HepG2 (cell line): ENCODE data around the gene CHRNA5. TPM values are rescaled to one million over a fixed set of nuclear protein-coding genes. Genes with fewer than 3 reads are reported as not detected.

Experiments used
- ATAC-seq: fragments of 200-7000 bp; cut with Tn5 transposase; 3 replicates; pipeline ENCODE4 v1.9.1; 2020; ENCODE audit warnings: mild to moderate bottlenecking, moderate library complexity
- BruUV-seq: library from RNA; stranded (reverse); fragments of 400-500 nt; replicated peaks from 2 replicates; lab custom pipeline; 2021; lab: Mats Ljungman, UMichigan
- CTCF ChIA-PET: fragments of 300-600 bp; formaldehyde crosslinking; extraction: SDS; loops from one replicate; lab custom pipeline; 2021; ENCODE audit warnings: low total read pairs, inconsistent platforms, low intra/inter-chr PET ratio; lab: Yijun Ruan, JAX
- POLR2A ChIA-PET: fragments of 350-600 bp; sonication (Branson Sonifier 250); formaldehyde crosslinking; loops from one replicate; lab custom pipeline; 2020; ENCODE audit warnings: antibody characterized with exemption, inconsistent platforms; lab: Yijun Ruan, JAX
- DNase-seq: peaks from one replicate; pipeline ENCODE4 v3.0.0-alpha.2; 2015; ENCODE audit warnings: low spot score
- FAIRE-seq: peaks from 3 replicates; lab custom pipeline; 2011; peaks lifted over from hg19 to GRCh38; lab: Jason Lieb, UNC
- H2AFZ ChIP-seq: one replicate; pipeline ENCODE4 v1.6.1; 2011; ENCODE audit warnings: low read length, inconsistent platforms
- H3K27ac ChIP-seq: fragments of 300-600 bp; 3 replicates; pipeline ENCODE4 v1.8.0; 2011; ENCODE audit warnings: mixed run types, mild to moderate bottlenecking, mixed read lengths, low read length, inconsistent platforms; ENCODE audit not compliant: insufficient read depth; ENCODE audit errors: extremely low read length
- H3K27me3 ChIP-seq, 2 experiments: fragments of 200-600 bp in 1 of 2; 2 replicates in 1 of 2; 3 replicates in 1 of 2; pipeline versions ENCODE4 v1.6.0 to v1.8.0; 2011; ENCODE audit warnings: low read length in 2 of 2, mild to moderate bottlenecking in 2 of 2, moderate library complexity in 2 of 2, inconsistent platforms in 1 of 2; ENCODE audit not compliant: insufficient read depth in 2 of 2, control insufficient read depth in 1 of 2
- H3K36me3 ChIP-seq, 2 experiments: fragments of 200-600 bp in 1 of 2; replicated peaks in 1 of 2; 2 replicates in 1 of 2; 3 replicates in 1 of 2; pipeline versions ENCODE4 v1.5.1 to v1.8.0; 2011; ENCODE audit warnings: low read length in 2 of 2, inconsistent platforms in 1 of 2; ENCODE audit not compliant: insufficient read depth in 2 of 2, control insufficient read depth in 1 of 2
- H3K4me1 ChIP-seq: 2 replicates; pipeline ENCODE4 v1.5.1; 2012; ENCODE audit warnings: low read length, inconsistent platforms; ENCODE audit not compliant: insufficient read depth
- H3K4me2 ChIP-seq: 2 replicates; pipeline ENCODE4 v1.6.0; 2011; ENCODE audit warnings: low read depth, low read length, inconsistent platforms
- H3K4me3 ChIP-seq, 3 experiments: fragments of 200-600 bp in 1 of 3; sonication (generic), shearing (Covaris generic) in 1 of 3; replicated peaks in 1 of 3; 2 replicates each; pipeline ENCODE4 v1.5.1; 2011 to 2016; ENCODE audit warnings: low read length in 3 of 3, inconsistent platforms in 2 of 3, low read depth in 2 of 3, mild to moderate bottlenecking in 2 of 3, control low read depth in 1 of 3, mixed read lengths in 1 of 3; ENCODE audit not compliant: insufficient read depth in 1 of 3
- H3K79me2 ChIP-seq: one replicate; pipeline ENCODE4 v1.6.1; 2011; ENCODE audit warnings: low read length, inconsistent platforms; ENCODE audit not compliant: insufficient read depth
- H3K9ac ChIP-seq: 2 replicates; pipeline ENCODE4 v1.6.0; 2011; ENCODE audit warnings: mild to moderate bottlenecking, low read depth, low read length, inconsistent platforms; ENCODE audit not compliant: insufficient read depth
- H3K9me3 ChIP-seq: 2 replicates; pipeline ENCODE4 v1.5.1; 2012; ENCODE audit warnings: mild to moderate bottlenecking, low read length
- H4K20me1 ChIP-seq: 2 replicates; pipeline ENCODE4 v1.6.0; 2011; ENCODE audit warnings: inconsistent platforms, mild to moderate bottlenecking, low read length, moderate library complexity; ENCODE audit not compliant: insufficient read depth
- BORCS8-MEF2B ChIP-seq: sonication (generic); formaldehyde crosslinking; IDR thresholded peaks from 2 replicates; pipeline ENCODE4 v1.8.0; 2022; ENCODE audit warnings: mild to moderate bottlenecking, missing genetic modification reagents
- RAD21 ChIP-seq: fragments of 450-650 bp; formaldehyde crosslinking; IDR thresholded peaks from 2 replicates; pipeline ENCODE4 v1.5.0; 2020; ENCODE audit warnings: mild to moderate bottlenecking
- TMF1 ChIP-seq: sonication (generic); formaldehyde crosslinking; IDR thresholded peaks from 2 replicates; pipeline ENCODE4 v1.8.1; 2022; ENCODE audit warnings: low read depth, missing genetic modification reagents
- WGBS: methylation state at CpG from one replicate; pipeline ENCODE4 v1.1.6; 2017; ENCODE audit warnings: low lambda C conversion rate; 5-methylcytosine and 5-hydroxymethylcytosine counted together
- in situ Hi-C: cut with HindIII; loops from 2 replicates; pipeline ENCODE4 v1.10.0; 2017; ENCODE audit warnings: low pct_unique_long_range_greater_than_20kb; ENCODE audit not compliant: extremely low pct_ligation_motif_present
- intact Hi-C: fragments of 100-400 bp; cut with micrococcal nuclease; formaldehyde crosslinking; loops from one replicate; pipeline ENCODE4 v1.10.0; 2022; ENCODE audit not compliant: unreplicated experiment
- polyA plus RNA-seq, 8 experiments: library from polyadenylated mRNA; depleted of rRNA in 3 of 8; stranded (reverse) in 7 of 8; unstranded in 1 of 8; fragments of >200 nt; fragmentation: Illumina TruSeq in 4 of 8; extraction: Trizol in 4 of 8; gene quantifications; 2 replicates each; pipeline versions ENCODE4 v1.2.1 to v1.2.3, GENCODE V29; 2011 to 2016; ENCODE audit warnings: low read depth in 4 of 8, missing spikeins in 1 of 8, mixed read lengths in 1 of 8; ENCODE audit not compliant: insufficient read depth in 1 of 8
- total RNA-seq, 5 experiments: library from RNA; depleted of rRNA; stranded (reverse); fragments of >200 nt; fragmentation: Illumina TruSeq; extraction: Trizol; gene quantifications; 2 replicates each; pipeline ENCODE4 v1.2.3, GENCODE V29; 2016; ENCODE audit warnings: low read depth in 1 of 5
- TF ChIP-seq, protein P1 (sequence below): sonication (generic); formaldehyde crosslinking; IDR thresholded peaks from 2 replicates; pipeline ENCODE4 v1.4.0; 2020; ENCODE audit warnings: missing genetic modification reagents, borderline replicate concordance
- TF ChIP-seq, protein P2 (sequence below): sonication (generic); formaldehyde crosslinking; IDR thresholded peaks from 2 replicates; pipeline ENCODE4 v1.4.0; 2020; ENCODE audit warnings: mild to moderate bottlenecking, missing genetic modification reagents
- TF ChIP-seq, protein P3 (sequence below): sonication (generic); formaldehyde crosslinking; IDR thresholded peaks from 2 replicates; pipeline ENCODE4 v1.4.0; 2020; ENCODE audit warnings: mild to moderate bottlenecking, missing genetic modification reagents

Gene CHRNA5
- total and polyA plus RNA-seq, 2 of the 13 experiments (the other 11 are each of a cell fraction or from before 2014, with no cell fraction given), result 3.7 to 10.5 TPM

DNA sequence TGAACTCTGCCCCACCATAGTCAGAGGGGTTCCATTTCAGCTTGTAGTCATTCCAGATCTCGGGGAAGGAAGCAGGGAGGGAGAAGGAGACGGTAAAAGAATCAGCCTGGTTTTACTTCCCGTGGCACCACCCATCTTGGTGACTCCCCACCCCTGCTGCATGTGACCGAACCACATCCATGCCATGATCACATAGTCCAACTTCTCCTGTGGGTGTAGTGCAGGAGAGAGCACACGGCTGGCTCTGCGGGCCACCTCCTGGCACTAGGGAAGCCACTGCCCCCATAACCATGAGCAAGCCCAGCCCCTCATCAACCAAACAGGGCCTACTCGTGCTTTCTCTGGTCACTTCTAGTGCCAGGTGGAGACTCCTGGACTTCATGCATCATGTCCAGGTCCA is 51.8 kb downstream of the CHRNA5 start:
- Histone ChIP-seq H3K4me1 (no peaks in the 10 kb centered on the region), H2AFZ (no peak overlapping the region), H3K36me3 (no peaks in the 10 kb centered on the region), H3K4me3 (no peak overlapping the region), H3K79me2 (no peaks in the 10 kb centered on the region), H3K4me2 (no peak overlapping the region)
- no TSS peak for BruUV-seq
- FAIRE-seq, result no peak
- intact Hi-C loops, result no loop called here
- TF ChIP-seq, protein P1, sequence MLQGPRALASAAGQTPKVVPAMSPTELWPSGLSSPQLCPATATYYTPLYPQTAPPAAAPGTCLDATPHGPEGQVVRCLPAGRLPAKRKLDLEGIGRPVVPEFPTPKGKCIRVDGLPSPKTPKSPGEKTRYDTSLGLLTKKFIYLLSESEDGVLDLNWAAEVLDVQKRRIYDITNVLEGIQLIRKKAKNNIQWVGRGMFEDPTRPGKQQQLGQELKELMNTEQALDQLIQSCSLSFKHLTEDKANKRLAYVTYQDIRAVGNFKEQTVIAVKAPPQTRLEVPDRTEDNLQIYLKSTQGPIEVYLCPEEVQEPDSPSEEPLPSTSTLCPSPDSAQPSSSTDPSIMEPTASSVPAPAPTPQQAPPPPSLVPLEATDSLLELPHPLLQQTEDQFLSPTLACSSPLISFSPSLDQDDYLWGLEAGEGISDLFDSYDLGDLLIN (CRISPR knock-in tag), result no peak
- TF ChIP-seq, protein P2, sequence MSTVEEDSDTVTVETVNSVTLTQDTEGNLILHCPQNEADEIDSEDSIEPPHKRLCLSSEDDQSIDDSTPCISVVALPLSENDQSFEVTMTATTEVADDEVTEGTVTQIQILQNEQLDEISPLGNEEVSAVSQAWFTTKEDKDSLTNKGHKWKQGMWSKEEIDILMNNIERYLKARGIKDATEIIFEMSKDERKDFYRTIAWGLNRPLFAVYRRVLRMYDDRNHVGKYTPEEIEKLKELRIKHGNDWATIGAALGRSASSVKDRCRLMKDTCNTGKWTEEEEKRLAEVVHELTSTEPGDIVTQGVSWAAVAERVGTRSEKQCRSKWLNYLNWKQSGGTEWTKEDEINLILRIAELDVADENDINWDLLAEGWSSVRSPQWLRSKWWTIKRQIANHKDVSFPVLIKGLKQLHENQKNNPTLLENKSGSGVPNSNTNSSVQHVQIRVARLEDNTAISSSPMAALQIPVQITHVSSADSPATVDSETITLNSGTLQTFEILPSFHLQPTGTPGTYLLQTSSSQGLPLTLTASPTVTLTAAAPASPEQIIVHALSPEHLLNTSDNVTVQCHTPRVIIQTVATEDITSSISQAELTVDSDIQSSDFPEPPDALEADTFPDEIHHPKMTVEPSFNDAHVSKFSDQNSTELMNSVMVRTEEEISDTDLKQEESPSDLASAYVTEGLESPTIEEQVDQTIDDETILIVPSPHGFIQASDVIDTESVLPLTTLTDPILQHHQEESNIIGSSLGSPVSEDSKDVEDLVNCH, result no peak
- TF ChIP-seq, protein P3, sequence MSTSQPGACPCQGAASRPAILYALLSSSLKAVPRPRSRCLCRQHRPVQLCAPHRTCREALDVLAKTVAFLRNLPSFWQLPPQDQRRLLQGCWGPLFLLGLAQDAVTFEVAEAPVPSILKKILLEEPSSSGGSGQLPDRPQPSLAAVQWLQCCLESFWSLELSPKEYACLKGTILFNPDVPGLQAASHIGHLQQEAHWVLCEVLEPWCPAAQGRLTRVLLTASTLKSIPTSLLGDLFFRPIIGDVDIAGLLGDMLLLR (CRISPR knock-in tag), result no peak
- no peak for TF ChIP-seq RAD21
- no peak for TF ChIP-seq TMF1
- no peak for TF ChIP-seq BORCS8-MEF2B (CRISPR knock-in tag)
- TF ChIP-seq, all 625 proteins: peak for 0
- H4K20me1 ChIP-seq, result no peaks in the 10 kb centered on the region
- 0% methylated on average over 4 of the region's 7 CpGs for WGBS
- H3K9me3 ChIP-seq, result no peaks in the 10 kb centered on the region
- peaks cover 3 to 33% of the 10 kb centered on the region in 2 experiments; a peak in 4 of 5 replicates for H3K27me3 ChIP-seq
- POLR2A ChIA-PET, result no interaction called here
- H3K9ac ChIP-seq, result no peak overlapping the region
- in situ Hi-C loops, result no loop called here
- CTCF ChIA-PET, result no interaction called here
- H3K27ac ChIP-seq, result no peak overlapping the region
- DNase-seq (no peak), ATAC-seq (no peak)
